Measurements from ENCODE around the gene TAF11. TPM values are rescaled to one million over a fixed set of nuclear protein-coding genes. Genes with fewer than 3 reads are reported as not detected.

TAF11 gene
- total and polyA plus RNA-seq, 10 donors, result 19.1 to 56.3 (median 25.9) TPM

GRCh38 chr6:34897716-34898115 lies 9.9 kb upstream of the TAF11 start:
- 64 to 100% (median 98%) methylated on average over 1 of the region's 1 CpG for WGBS, 5 donors
- H3K4me1 ChIP-seq, result peaks cover 0 to 71% (median 12%) of the 10 kb centered on the region in 6 donors
- intact Hi-C loops (cut with DNase I; ENCODE audit: low total_unique reads), result no loop called here

GRCh38 chr6:34897130-34897529 lies 9.3 kb upstream of the TAF11 start:
- no peak for TF ChIP-seq POLR2A (IDR thresholded peaks at IDR 0.05)
- no peak for TF ChIP-seq POLR2AphosphoS5 (IDR thresholded peaks at IDR 0.05)
- no peak for TF ChIP-seq CTCF (IDR thresholded peaks at IDR 0.05 in 8 of 11, conservative IDR thresholded peaks at IDR 0.05 in 3 of 11)
- H3K4me3 ChIP-seq, result no peak overlapping the region
- H3K27ac ChIP-seq, result peak overlapping the region in 2 of 8 donors; percentile 21 to 31
- H3K27me3 ChIP-seq (replicated peaks in 1 of 7), result no peaks in the 10 kb centered on the region
- peaks cover 0 to 6% (median 0%) of the 10 kb centered on the region in 6 donors for H3K36me3 ChIP-seq
- H3K9me3 ChIP-seq, result no peaks in the 10 kb centered on the region
- WGBS, 5 donors, result 61 to 88% (median 74%) methylated on average over 1 of the region's 1 CpG
- DNase-seq, result no peak
- H3K4me1 ChIP-seq, result peaks cover 0 to 76% (median 17%) of the 10 kb centered on the region in 6 donors
- intact Hi-C loops (cut with DNase I; ENCODE audit: low total_unique reads), result no loop called here

More at GRCh38 chr6:34897716-34898115, 9.9 kb upstream of the TAF11 start:
- no peak for TF ChIP-seq POLR2AphosphoS5 (IDR thresholded peaks at IDR 0.05)
- no peak for TF ChIP-seq POLR2A (IDR thresholded peaks at IDR 0.05)
- TF ChIP-seq CTCF (IDR thresholded peaks at IDR 0.05 in 8 of 11, conservative IDR thresholded peaks at IDR 0.05 in 3 of 11), result no peak
- no peaks in the 10 kb centered on the region for H3K9me3 ChIP-seq
- no peak for DNase-seq
- peak overlapping the region in 2 of 8 donors; percentile 21 to 31 for H3K27ac ChIP-seq
- H3K27me3 ChIP-seq (replicated peaks in 1 of 7), result no peaks in the 10 kb centered on the region
- H3K4me3 ChIP-seq, result no peak overlapping the region
- peaks cover 0 to 6% (median 0%) of the 10 kb centered on the region in 6 donors for H3K36me3 ChIP-seq

- intact Hi-C loops (cut with DNase I; ENCODE audit: low total_unique reads), result no loop called here
- Histone ChIP-seq H3K9me3 (no peaks in the 10 kb centered on the region), H3K27ac (no peak overlapping the region), H3K27me3 (replicated peaks in 1 of 7) (no peaks in the 10 kb centered on the region), H3K4me1 (peaks cover 9 to 89% (median 33%) of the 10 kb centered on the region in 6 donors), H3K4me3 (no peak overlapping the region), H3K36me3 (peaks cover 0 to 6% (median 0%) of the 10 kb centered on the region in 6 donors)
- 48 to 70% (median 60%) methylated on average over 1 of the region's 1 CpG for WGBS, 5 donors
- TF ChIP-seq CTCF (IDR thresholded peaks at IDR 0.05 in 8 of 11, conservative IDR thresholded peaks at IDR 0.05 in 3 of 11), result no peak
- TF ChIP-seq POLR2A (IDR thresholded peaks at IDR 0.05), result no peak
- no peak for DNase-seq
Observed at GRCh38 chr6:34894693-34895092, 6.9 kb upstream of the TAF11 start.

GRCh38 chr6:34891296-34891695 lies 3.5 kb upstream of the TAF11 start:
- peak overlapping the region in 5 of 8 donors; percentile 1 to 96 (median 79) for H3K4me3 ChIP-seq
- peaks cover 0 to 6% (median 0%) of the 10 kb centered on the region in 6 donors for H3K36me3 ChIP-seq
- no peak for DNase-seq
- H3K27ac ChIP-seq, result peak overlapping the region in 5 of 8 donors; percentile 88 to 94 (median 92)
- no peaks in the 10 kb centered on the region for H3K9me3 ChIP-seq
- peaks cover 17 to 87% (median 49%) of the 10 kb centered on the region in 6 donors for H3K4me1 ChIP-seq
- TF ChIP-seq POLR2AphosphoS5 (IDR thresholded peaks at IDR 0.05) (no peak), POLR2A (IDR thresholded peaks at IDR 0.05) (no peak), CTCF (IDR thresholded peaks at IDR 0.05 in 8 of 11, conservative IDR thresholded peaks at IDR 0.05 in 3 of 11) (no peak)
- intact Hi-C loops (cut with DNase I; ENCODE audit: low total_unique reads), result no loop called here
- 89 to 95% (median 92%) methylated on average over 2 of the region's 2 CpGs for WGBS, 5 donors
- H3K27me3 ChIP-seq (replicated peaks in 1 of 7), result no peaks in the 10 kb centered on the region

Measured in spleen (tissue), 11 donors.